IMR-90 (cell line): ENCODE data around the gene CAV2.

Source experiments
- CEBPB ChIP-seq: IDR thresholded peaks from 2 replicates; pipeline ENCODE4 v1.6.1; 2012; ENCODE audit warnings: low read depth, low read length, improper control_type of control experiment
- CTCF ChIP-seq: conservative IDR thresholded peaks from 2 replicates; pipeline ENCODE4 v1.5.1; 2012; ENCODE audit warnings: mild to moderate bottlenecking, low read depth, low read length, improper control_type of control experiment
- ELK1 ChIP-seq: fragments of 150-350 bp; IDR thresholded peaks from 2 replicates; pipeline ENCODE4 v1.6.1; 2016; ENCODE audit warnings: low read depth, mild to moderate bottlenecking, low read length, moderate library complexity, borderline replicate concordance
- MAFK ChIP-seq: IDR thresholded peaks from 2 replicates; pipeline ENCODE4 v1.6.1; 2012; ENCODE audit warnings: low read depth, low read length, improper control_type of control experiment
- MXI1 ChIP-seq: IDR thresholded peaks from 2 replicates; pipeline ENCODE4 v1.6.1; 2012; ENCODE audit warnings: low read depth, mild to moderate bottlenecking, low read length, moderate library complexity, borderline replicate concordance
- POLR2A ChIP-seq: IDR thresholded peaks from 2 replicates; pipeline ENCODE4 v1.6.1; 2012; ENCODE audit warnings: mild to moderate bottlenecking, low read depth, low read length
- RAD21 ChIP-seq: IDR thresholded peaks from 2 replicates; pipeline ENCODE4 v1.6.1; 2012; ENCODE audit warnings: low read length, improper control_type of control experiment
- RCOR1 ChIP-seq: IDR thresholded peaks from 2 replicates; pipeline ENCODE4 v1.6.1; 2012; ENCODE audit warnings: mild to moderate bottlenecking, low read length, improper control_type of control experiment; ENCODE audit not compliant: insufficient replicate concordance
- RFX5 ChIP-seq: IDR thresholded peaks from 2 replicates; pipeline ENCODE4 v1.8.0; 2012; ENCODE audit warnings: low read depth, mild to moderate bottlenecking, low read length, moderate library complexity
- SMC3 ChIP-seq: fragments of 150-350 bp; IDR thresholded peaks from 2 replicates; pipeline ENCODE4 v1.6.1; 2016; ENCODE audit warnings: low read depth, mild to moderate bottlenecking, antibody characterized with exemption, low read length, moderate library complexity
- USF2 ChIP-seq: fragments of 150-350 bp; IDR thresholded peaks from 2 replicates; pipeline ENCODE4 v1.6.1; 2017; ENCODE audit warnings: mild to moderate bottlenecking, antibody characterized with exemption, low read length, low read depth

GRCh38 chr7:116522247-116522646 lies 22.7 kb downstream of the CAV2 start:
- TF ChIP-seq CTCF, result no peak
- TF ChIP-seq SMC3, result no peak
- TF ChIP-seq RCOR1, result no peak
- no peak for TF ChIP-seq POLR2A
- no peak for TF ChIP-seq ELK1
- no peak for TF ChIP-seq RAD21
- no peak for TF ChIP-seq MXI1
- no peak for TF ChIP-seq USF2
- TF ChIP-seq RFX5, result no peak
- TF ChIP-seq MAFK, result no peak
- TF ChIP-seq CEBPB, result no peak
